HG03558 (cell line): ENCODE measurements around the gene EP300.
"Not testable (repeated sequence)": the region's sequence is repeated elsewhere in the genome, so short reads cannot be mapped to it uniquely, and the experiment has no call there.

ENCODE experiments used
- ATAC-seq: cut with Tn5 transposase; IDR thresholded peaks from one replicate; pipeline ENCODE4 v1.9.1; 2021; ENCODE audit warnings: moderate number of reproducible peaks; ENCODE audit not compliant: unreplicated experiment; ENCODE audit errors: extremely low read depth

Gene EP300

DNA sequence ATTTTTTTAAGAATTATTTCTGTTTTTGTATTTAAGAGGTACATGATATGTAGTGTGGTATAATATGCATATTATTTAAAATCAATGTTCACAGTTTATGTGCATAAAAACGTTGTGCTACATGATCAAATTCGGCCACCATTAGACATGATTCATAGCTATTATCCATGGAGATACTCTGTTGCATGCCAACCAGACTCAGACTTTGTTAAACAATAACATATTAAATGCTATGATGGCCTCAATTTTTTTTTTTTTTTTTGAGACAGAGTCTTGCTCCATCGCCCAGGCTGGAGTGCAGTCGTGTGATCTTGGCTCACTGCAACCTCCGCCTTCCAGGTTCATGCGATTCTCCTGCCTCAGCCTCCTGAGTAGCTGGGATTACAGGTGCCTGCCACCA is 53.5 kb downstream of the EP300 start:
- ATAC-seq, result not testable (repeated sequence)

DNA sequence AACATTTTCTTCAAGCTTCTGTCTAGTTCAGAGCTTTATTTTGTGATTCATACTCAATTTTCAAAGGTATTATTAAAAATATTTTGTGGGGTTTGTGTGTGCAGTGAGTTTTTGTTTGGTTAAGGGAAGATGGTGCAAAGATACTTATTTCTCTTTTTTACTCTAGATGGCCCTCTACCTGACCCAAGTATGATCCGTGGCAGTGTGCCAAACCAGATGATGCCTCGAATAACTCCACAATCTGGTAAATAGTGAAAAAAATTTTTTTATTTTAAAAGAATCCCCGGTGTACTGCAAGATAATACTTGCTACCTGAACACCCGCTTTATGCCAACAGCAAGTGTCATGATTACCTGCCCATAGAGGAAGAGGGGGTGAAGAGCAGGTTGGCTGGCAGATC is 54.2 kb downstream of the EP300 start:
- ATAC-seq, result no peak

DNA sequence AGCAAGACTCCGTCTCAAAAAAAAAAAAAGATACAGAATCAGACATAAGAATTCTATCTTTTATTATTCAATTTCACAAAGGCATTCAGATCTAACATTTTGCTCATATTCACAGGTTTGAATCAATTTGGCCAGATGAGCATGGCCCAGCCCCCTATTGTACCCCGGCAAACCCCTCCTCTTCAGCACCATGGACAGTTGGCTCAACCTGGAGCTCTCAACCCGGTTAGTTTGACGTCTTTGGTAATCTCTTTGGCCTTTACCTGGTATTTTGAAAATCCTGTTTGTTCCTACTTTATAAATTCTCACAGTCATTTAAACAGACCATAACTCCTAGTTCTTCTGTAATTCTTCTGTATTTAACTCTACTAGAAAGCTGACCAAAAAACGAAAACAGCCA is 55.3 kb downstream of the EP300 start:
- ATAC-seq, result no peak

DNA sequence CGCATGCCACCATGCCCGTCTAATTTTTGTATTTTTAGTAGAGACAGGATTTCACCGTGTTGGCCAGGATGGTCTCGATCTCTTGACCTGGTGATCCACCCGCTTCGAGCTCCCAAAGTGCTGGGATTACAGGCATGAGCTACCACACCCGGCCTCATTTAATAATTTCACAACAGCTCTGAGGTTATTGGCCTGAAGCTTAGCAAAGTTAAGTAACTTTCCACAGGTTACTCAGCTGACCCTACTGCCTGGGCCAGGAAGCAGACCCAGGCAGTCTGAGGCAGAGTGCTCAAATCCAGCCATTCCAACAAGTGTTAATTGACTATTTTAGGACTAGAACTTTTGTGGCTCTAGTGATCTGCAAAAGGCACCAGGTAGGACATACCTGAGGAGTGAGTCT is 60.5 kb downstream of the EP300 start:
- no peak for ATAC-seq

DNA sequence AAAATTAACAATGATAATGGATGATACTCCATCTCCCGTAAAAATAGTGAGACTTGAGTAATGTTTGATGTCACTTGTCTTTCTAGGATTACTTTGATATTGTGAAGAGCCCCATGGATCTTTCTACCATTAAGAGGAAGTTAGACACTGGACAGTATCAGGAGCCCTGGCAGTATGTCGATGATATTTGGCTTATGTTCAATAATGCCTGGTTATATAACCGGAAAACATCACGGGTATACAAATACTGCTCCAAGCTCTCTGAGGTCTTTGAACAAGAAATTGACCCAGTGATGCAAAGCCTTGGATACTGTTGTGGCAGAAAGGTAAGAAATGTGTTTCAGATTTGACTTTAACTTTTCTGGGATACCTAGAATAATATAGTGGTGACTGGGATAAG is 64.7 kb downstream of the EP300 start:
- no peak for ATAC-seq

DNA sequence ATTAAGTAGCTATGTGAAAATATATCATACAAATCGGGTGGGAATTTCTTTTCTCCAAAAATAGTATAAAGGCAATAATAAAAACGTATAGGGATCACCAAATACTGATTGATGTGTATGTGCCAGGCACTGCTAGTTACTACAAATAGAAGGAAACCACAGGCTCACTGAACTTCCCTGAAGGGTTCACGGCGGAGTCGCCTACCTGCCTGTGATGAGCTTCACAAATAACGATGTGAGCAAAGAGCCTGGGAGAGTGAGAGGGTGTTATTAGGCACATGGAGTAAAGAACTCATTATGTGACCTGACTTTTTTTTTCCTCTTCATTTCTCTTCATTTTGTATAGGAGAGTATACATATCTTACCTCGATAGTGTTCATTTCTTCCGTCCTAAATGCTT is 76.8 kb downstream of the EP300 start:
- ATAC-seq, result no peak

DNA sequence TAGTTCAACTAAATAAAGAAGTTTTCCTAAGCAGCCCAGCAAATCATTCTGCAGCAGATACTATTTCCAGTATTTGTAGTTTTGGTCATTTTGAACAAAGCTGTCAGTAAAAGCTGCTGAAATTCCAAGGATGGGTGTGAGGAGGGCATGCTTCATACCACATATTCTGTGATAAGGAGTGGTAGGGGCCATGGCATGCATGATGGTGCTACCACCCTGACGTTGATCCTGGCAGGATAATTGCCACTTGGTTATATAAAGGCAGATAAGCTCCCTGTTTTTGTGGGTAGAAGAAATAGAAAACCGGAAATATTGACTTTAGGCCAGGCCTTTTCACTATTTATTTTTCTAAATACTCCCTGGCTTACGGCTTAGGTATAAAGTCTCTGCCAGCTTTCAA is 79.6 kb downstream of the EP300 start:
- ATAC-seq, result no peak

DNA sequence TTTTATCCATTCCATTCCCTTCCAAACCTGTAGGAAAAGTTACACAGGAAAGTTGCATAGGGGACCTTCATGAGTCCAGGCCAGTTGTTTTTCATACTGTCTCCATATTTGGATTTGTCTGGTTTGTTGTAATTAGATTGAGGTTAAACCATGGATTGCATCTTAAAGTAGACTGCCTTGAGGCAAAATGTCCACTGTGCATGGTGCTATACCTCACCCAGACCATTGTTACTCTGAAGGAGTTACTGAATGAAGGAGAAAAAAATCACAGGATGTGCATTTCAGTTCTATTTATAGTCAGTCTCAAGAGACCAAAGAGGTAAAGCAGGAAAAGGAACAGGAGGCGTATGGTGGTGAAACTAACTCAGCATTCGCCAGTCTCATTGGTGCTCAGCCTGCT is 83.2 kb downstream of the EP300 start:
- ATAC-seq, result no peak

DNA sequence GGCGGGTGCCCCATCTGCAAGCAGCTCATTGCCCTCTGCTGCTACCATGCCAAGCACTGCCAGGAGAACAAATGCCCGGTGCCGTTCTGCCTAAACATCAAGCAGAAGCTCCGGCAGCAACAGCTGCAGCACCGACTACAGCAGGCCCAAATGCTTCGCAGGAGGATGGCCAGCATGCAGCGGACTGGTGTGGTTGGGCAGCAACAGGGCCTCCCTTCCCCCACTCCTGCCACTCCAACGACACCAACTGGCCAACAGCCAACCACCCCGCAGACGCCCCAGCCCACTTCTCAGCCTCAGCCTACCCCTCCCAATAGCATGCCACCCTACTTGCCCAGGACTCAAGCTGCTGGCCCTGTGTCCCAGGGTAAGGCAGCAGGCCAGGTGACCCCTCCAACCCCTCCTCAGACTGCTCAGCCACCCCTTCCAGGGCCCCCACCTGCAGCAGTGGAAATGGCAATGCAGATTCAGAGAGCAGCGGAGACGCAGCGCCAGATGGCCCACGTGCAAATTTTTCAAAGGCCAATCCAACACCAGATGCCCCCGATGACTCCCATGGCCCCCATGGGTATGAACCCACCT is 84.7 kb downstream of the EP300 start:
- ATAC-seq, result no peak

DNA sequence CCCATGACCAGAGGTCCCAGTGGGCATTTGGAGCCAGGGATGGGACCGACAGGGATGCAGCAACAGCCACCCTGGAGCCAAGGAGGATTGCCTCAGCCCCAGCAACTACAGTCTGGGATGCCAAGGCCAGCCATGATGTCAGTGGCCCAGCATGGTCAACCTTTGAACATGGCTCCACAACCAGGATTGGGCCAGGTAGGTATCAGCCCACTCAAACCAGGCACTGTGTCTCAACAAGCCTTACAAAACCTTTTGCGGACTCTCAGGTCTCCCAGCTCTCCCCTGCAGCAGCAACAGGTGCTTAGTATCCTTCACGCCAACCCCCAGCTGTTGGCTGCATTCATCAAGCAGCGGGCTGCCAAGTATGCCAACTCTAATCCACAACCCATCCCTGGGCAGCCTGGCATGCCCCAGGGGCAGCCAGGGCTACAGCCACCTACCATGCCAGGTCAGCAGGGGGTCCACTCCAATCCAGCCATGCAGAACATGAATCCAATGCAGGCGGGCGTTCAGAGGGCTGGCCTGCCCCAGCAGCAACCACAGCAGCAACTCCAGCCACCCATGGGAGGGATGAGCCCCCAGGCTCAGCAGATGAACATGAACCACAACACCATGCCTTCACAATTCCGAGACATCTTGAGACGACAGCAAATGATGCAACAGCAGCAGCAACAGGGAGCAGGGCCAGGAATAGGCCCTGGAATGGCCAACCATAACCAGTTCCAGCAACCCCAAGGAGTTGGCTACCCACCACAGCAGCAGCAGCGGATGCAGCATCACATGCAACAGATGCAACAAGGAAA is 85.4 kb downstream of the EP300 start:
- ATAC-seq, result no peak

DNA sequence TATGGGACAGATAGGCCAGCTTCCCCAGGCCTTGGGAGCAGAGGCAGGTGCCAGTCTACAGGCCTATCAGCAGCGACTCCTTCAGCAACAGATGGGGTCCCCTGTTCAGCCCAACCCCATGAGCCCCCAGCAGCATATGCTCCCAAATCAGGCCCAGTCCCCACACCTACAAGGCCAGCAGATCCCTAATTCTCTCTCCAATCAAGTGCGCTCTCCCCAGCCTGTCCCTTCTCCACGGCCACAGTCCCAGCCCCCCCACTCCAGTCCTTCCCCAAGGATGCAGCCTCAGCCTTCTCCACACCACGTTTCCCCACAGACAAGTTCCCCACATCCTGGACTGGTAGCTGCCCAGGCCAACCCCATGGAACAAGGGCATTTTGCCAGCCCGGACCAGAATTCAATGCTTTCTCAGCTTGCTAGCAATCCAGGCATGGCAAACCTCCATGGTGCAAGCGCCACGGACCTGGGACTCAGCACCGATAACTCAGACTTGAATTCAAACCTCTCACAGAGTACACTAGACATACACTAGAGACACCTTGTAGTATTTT is 86.1 kb downstream of the EP300 start:
- ATAC-seq, result no peak

DNA sequence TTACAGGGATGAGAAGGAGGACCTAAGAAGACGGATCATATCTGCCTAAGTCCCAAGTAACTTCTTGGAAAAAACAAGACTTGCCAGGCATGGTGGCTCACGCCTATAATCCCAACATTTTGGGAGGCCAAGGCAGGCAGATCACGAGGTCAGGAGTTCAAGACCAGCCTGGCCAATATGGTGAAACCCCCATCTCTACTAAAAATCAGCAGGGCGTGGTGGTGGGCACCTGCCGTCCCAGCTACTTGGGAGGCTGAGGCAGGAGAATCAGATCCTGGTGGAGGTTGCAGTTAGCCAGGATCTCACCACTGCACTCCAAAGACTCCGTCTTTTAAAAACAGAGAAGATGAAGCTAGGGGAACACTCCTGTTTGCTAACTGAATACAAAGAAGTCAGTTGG is 88.0 kb downstream of the EP300 start:
- not testable (repeated sequence) for ATAC-seq

DNA sequence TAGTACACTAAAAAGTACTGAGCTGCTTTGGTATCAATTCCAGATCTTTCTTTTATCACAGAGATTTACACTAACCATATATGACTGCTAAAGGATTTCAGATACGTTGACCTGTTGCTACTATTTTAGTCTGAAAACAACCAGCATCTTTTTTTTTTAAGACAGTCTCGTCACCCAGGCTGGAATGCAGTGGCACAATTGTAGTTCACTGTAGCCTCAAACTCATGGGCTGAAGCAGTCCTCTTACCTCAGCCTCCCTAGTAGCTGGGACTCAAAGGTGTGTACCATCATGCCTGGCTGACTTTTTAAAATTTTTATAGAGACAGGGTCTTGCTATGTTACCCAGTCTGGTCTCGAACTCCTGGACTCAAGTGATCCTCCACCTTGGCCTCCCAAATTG is 88.5 kb downstream of the EP300 start:
- ATAC-seq, result no peak

DNA sequence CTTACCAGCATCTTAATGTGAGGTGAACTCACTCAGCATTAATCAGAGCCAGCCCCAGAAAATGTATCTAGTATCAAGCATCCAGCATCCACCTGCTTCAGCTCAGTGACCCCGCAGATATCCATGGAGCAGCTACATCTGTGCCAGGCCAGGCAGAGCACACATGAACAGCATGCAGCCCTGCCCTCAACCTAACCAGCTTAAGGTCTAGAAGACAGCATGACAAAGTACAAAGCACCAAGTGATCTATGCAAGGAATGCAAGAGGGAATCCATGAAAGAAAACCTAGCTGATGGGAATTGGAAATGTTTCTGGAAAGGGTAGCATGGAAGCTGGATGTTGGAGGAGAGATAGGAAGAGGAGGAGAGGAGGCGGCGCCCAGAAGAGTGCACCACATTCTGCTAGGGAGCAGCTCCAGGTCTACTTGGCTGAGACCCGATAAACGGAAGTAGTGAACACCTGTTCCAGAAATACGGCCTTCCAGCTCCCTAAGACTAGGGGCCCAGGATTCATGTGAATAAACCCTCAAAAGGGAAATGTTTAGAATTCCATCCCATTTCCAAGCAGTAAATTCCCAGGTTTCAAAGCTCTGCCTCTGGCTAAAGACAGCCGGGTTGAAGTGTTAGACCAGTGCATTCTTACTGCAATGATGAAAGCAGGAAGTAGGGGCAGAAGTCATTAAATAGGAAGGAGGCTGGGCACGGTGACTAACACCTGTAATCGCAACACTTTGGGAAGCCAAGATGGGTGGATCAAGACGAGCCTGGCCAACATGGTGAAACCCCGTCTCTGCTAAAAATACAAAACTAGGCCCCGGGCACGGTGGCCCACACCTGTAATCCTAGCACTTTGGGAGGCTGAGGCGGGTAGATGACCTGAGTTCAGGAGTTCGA is 89.2 kb downstream of the EP300 start:
- no peak for ATAC-seq

DNA sequence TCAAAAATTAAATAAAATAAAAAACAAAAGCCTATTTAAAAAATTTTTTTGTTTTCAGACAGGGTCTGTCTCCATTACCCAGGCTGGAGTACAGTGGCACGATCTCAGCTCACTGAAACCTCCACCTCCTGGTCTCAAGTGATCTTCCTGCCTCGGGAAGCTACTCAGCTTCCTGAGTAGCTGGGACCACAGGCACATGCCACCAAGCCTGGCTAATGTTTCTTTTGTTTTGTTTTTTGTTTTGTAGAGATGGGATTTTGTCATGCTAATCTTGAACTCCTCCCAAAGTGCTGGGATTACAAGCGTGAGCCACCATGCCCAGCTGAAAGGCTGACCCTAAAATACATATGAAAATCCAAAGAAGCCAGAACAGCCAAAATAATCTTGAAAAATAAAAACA is 92.3 kb downstream of the EP300 start:
- no peak for ATAC-seq

DNA sequence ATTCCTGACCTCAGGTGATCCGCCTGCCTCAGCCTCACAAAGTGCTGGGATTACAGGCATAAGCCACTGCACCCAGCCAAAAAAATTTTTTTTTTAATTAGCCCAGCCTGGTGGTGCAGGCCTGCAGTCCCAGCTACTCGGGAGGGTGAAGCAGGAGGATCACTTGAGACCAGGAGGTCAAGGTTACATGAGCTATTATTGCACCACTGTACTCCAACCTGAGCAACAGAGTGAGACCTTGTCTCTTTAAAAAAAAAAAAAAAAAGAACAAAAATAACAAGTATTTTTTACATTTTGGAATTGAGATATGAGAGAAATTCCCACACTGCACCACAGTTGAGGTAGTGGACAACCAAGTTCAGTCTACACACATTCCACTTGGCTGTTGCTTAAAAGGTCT is 99.1 kb downstream of the EP300 start:
- ATAC-seq, result no peak

DNA sequence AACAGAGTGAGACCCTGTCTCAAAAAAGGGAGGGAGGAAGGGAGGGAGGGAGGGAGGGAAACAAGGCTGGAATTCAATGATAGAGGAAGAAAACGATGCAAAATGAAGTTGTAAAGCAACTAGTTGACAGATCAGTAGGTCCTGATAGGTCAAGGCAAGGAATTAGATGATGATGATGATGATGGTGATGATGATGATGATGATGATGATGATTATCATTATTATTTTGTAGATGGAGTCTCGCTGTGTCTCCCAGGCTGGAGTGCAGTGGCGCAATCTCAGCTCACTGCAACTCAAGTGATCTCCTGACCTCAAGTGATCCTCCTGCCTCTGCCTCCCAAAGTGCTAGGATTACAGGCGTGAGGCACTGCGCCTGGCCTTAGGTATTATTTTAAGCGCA is 101.4 kb downstream of the EP300 start:
- ATAC-seq, result no peak

DNA sequence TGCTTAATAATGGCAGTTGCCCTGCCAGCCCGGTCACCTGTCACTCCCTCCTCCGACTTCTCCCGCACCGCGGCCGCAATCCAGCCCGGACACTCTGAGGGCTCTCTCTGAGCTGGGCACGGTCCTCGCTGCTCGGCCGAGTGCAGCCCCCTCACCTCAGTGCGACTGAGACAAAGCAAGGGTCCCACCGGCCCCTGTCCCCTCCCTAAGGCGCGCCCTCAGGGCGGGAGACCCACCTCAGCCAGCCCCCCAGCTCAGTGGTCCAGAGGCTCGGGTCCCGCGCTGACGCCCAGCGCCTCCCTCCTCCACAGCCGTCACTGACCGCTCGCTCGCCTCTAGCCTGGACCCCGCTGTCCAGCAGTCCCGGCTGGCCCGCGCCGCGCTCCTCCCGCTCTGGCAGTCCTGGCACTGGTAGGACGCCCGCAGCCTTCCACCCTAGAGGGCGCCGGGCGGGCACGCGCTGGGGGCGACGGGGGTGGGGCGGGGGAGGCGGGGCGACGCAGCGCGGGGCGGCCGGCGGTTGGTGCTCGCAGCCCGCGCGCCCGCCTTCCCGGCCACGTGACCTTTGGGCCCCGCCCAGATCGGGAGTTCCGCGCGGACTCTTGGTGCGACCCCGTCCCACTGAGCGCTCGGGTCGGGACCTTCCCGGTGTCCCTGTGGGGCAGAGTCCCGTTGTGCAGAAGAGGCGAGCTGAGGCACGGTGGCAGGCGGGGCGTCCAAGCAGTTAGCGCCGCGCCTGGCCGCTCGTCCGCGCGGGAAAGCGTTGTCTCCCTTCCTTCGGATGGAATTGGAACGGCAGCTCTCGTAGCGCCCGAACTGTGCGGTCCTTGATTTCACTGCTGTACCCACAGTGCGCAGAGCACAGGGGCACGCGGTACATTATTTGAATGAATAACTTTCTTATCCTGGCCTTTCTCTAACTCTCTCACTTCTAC is 104.9 kb downstream of the EP300 start:
- peak; percentile 31 for ATAC-seq

DNA sequence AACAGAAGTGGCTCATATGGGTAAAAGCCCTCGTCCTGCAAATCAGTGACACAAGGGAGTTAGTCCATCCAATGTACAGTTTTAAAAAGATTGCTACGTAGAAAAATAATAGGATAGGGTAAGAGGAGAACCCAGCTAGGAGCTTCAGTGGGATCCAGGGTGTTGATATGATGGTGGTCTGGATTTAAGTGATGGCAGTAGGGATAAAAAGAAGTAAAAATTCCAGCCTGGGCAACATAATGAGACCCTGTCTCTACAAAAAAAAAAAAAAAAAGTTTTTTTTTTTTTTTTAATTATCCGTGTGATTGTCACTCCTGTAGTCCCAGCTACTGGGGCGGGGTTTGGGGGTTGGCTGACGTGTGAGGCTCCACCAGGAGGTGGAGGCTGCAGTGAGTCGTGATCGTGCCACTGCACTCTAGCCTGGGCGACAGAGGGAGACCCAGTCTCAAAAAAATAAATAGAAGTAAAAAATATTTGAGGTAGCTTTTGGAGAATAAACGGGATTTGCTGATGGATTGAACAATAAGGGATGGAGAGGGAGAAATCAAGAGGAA is 105.7 kb downstream of the EP300 start:
- ATAC-seq, result no peak

DNA sequence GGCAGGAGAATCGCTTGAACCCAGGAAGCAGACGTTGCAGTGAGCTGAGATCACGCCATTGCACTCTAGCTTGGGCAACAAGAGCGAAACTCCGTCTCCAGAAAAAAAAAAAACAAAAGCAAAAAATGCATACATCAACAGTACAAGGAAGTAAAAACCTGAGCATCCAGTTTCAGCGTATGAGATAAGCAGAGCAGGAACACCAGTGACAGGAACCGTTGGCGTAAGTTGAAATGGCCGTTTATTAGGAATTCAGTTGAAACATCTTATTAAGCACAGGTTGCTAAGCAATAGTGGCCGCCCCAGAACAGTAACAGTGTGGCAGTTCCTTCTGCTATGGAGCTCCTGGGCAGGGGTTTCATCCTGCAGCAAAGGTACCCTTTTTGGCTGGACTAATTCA is 108.7 kb downstream of the EP300 start:
- no peak for ATAC-seq
